Gastroesophageal sphincter (tissue), 4 donors: ENCODE data around the gene EVL. TPM values are rescaled to one million over a fixed set of nuclear protein-coding genes. Genes with fewer than 3 reads are reported as not detected.
A peak's percentile ranks its signal among the peaks of the same experiment; 100 is the strongest.

Experiments
- ATAC-seq: fragments of 150-250 bp; one replicate; pipeline ENCODE4 v1.9.1; 2016; ENCODE audit warnings: mild to moderate bottlenecking, moderate library complexity
- H3K27ac ChIP-seq, 4 donors: fragments of 200-600 bp; sonication (generic) in 3 of 4; 1 replicate in 3 of 4; 2 replicates in 1 of 4; pipeline ENCODE4 v1.5.1; 2016 to 2019
- H3K27me3 ChIP-seq: fragments of 200-600 bp; sonication (generic); one replicate; pipeline ENCODE4 v1.5.1; 2019
- H3K36me3 ChIP-seq, 2 donors: fragments of 200-600 bp; sonication (generic); one replicate each; pipeline ENCODE4 v1.5.1; 2019; ENCODE audit warnings: control low read depth in 1 of 2
- H3K4me1 ChIP-seq, 3 donors: fragments of 200-600 bp; sonication (generic); 1 replicate in 2 of 3; 2 replicates in 1 of 3; pipeline ENCODE4 v1.5.1; 2016 to 2019; ENCODE audit warnings: control low read depth in 2 of 3
- H3K4me3 ChIP-seq, 2 donors: fragments of 200-600 bp; sonication (generic); one replicate each; pipeline ENCODE4 v1.5.1; 2019; ENCODE audit warnings: mild to moderate bottlenecking in 1 of 2, moderate library complexity in 1 of 2
- H3K9me3 ChIP-seq, 3 donors: fragments of 200-600 bp; sonication (generic); one replicate each; pipeline ENCODE4 v1.5.1; 2017 to 2019; ENCODE audit warnings: control low read depth in 2 of 3
- CTCF ChIP-seq, 4 experiments: fragments of 200-600 bp in 2 of 4; fragments of 450-650 bp in 2 of 4; sonication (generic) in 1 of 4; IDR thresholded peaks; one replicate each; pipeline ENCODE4 v1.5.1; 2017 to 2019; ENCODE audit warnings: antibody characterized with exemption in 4 of 4, mild to moderate bottlenecking in 2 of 4, moderate library complexity in 2 of 4
- EP300 ChIP-seq: sonication (generic); formaldehyde crosslinking; IDR thresholded peaks from one replicate; pipeline ENCODE4 v1.6.1; 2017; ENCODE audit warnings: antibody characterized with exemption, mild to moderate bottlenecking
- POLR2A ChIP-seq, 2 donors: fragments of 450-650 bp; IDR thresholded peaks; one replicate each; pipeline ENCODE4 v1.6.1; 2017; ENCODE audit warnings: antibody characterized with exemption in 2 of 2, mild to moderate bottlenecking in 2 of 2, moderate library complexity in 1 of 2
- POLR2AphosphoS5 ChIP-seq: sonication (generic); formaldehyde crosslinking; IDR thresholded peaks from one replicate; pipeline ENCODE4 v1.6.1; 2017; ENCODE audit warnings: antibody characterized with exemption
- WGBS, 2 donors: methylation state at CpG; one replicate each; pipeline ENCODE4 v1.1.5; 2018; ENCODE audit warnings: low coverage in 1 of 2; 5-methylcytosine and 5-hydroxymethylcytosine counted together
- total RNA-seq, 4 donors: library from RNA; depleted of rRNA; stranded (reverse); fragments of >200 nt; gene quantifications; one replicate each; pipeline ENCODE4 v1.1.0, GENCODE V29; 2016

The EVL gene
- total RNA-seq, 4 donors from 2014 or later = 36.1 to 42.6 (median 38.5) TPM

GRCh38 chr14:100146531-100147091 is 81.4 kb downstream of the EVL start:
- Histone ChIP-seq H3K4me1 (peaks cover 0 to 31% (median 0%) of the 10 kb centered on the region in 3 donors), H3K4me3 (no peak overlapping the region), H3K27ac (no peak overlapping the region), H3K36me3 (peaks cover 0 to 13% of the 10 kb centered on the region in 2 donors), H3K9me3 (no peaks in the 10 kb centered on the region), H3K27me3 (peaks cover 27% of the 10 kb centered on the region)
- TF ChIP-seq CTCF (IDR thresholded peaks at IDR 0.05) = peak in 1 of 4 experiments; percentile 10
- TF ChIP-seq EP300 = no peak
- 91% methylated on average over 10 of the region's 29 CpGs; no CpG with 5 or more reads in 1 of the 2 donors for WGBS, 2 donors
- no peak for ATAC-seq

DNA sequence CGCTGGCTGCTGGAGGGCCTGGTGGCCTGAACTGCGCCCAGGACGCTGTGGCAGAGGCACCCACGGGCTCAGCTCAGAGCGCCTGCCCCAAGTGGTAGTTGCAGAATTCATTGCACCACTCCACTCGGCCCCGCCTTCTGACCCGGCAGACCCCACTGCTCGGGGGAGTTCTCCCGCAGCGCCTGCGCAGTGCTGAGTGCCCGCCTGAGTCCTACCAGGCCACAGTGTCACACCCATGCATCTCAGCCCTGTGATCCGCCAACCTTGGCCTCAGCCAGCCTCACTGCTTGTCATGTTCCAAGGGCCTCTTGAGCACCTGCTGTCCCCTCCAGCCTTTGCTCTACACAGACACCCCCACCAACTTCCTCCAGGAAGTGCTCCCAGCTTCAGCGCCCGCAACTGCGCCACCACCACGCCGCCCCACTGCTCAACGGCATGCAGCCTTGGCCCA is 82.0 kb downstream of the EVL start:
- no peak overlapping the region for H3K27ac ChIP-seq
- H3K9me3 ChIP-seq = no peaks in the 10 kb centered on the region
- peaks cover 0 to 13% of the 10 kb centered on the region in 2 donors for H3K36me3 ChIP-seq
- H3K27me3 ChIP-seq = peaks cover 33% of the 10 kb centered on the region
- no peak overlapping the region for H3K4me3 ChIP-seq
- peaks cover 0 to 25% (median 0%) of the 10 kb centered on the region in 3 donors for H3K4me1 ChIP-seq
- TF ChIP-seq EP300 = no peak
- no peak for TF ChIP-seq POLR2AphosphoS5
- TF ChIP-seq CTCF (IDR thresholded peaks at IDR 0.05) = no peak
- no peak for TF ChIP-seq POLR2A (IDR thresholded peaks at IDR 0.05)
- WGBS, 2 donors = 20% methylated on average over 1 of the region's 20 CpGs; no CpG with 5 or more reads in 1 of the 2 donors
- ATAC-seq = no peak

- peaks cover 38% of the 10 kb centered on the region for H3K27me3 ChIP-seq
- H3K4me1 ChIP-seq = peaks cover 0 to 19% (median 0%) of the 10 kb centered on the region in 3 donors
- H3K36me3 ChIP-seq = peaks cover 0 to 13% of the 10 kb centered on the region in 2 donors
- H3K9me3 ChIP-seq = no peaks in the 10 kb centered on the region
- no peak overlapping the region for H3K4me3 ChIP-seq
- 81% methylated on average over 3 of the region's 28 CpGs; no CpG with 5 or more reads in 1 of the 2 donors for WGBS, 2 donors
- no peak for TF ChIP-seq EP300
- TF ChIP-seq POLR2A (IDR thresholded peaks at IDR 0.05) = no peak
- no peak for ATAC-seq
- H3K27ac ChIP-seq = no peak overlapping the region
These were observed 82.7 kb downstream of the EVL start for GRCh38 chr14:100147691-100148464.

GRCh38 chr14:100148837-100149731 is 83.9 kb downstream of the EVL start:
- no peak overlapping the region for H3K4me3 ChIP-seq
- ATAC-seq = no peak
- H3K4me1 ChIP-seq = peaks cover 0 to 12% (median 0%) of the 10 kb centered on the region in 3 donors
- no peaks in the 10 kb centered on the region for H3K9me3 ChIP-seq
- peaks cover 0 to 3% of the 10 kb centered on the region in 2 donors for H3K36me3 ChIP-seq
- 93% methylated on average over 16 of the region's 58 CpGs; no CpG with 5 or more reads in 1 of the 2 donors for WGBS, 2 donors
- TF ChIP-seq POLR2AphosphoS5 (no peak), POLR2A (IDR thresholded peaks at IDR 0.05) (no peak), EP300 (no peak), CTCF (IDR thresholded peaks at IDR 0.05) (no peak)
- H3K27me3 ChIP-seq = peaks cover 45% of the 10 kb centered on the region
- no peak overlapping the region for H3K27ac ChIP-seq
